H9 (cell line): ENCODE measurements around the gene LMBR1. TPM values are rescaled to one million over a fixed set of nuclear protein-coding genes. Genes with fewer than 3 reads are reported as not detected.

Source experiments
- DNase-seq: peaks from one replicate; pipeline ENCODE4 v3.0.0-alpha.2; 2017
- H2AFZ ChIP-seq: one replicate; pipeline ENCODE4 v1.6.1; 2013; ENCODE audit warnings: mild to moderate bottlenecking, low read length, control low read depth, moderate library complexity
- H2AK5ac ChIP-seq: 2 replicates; pipeline ENCODE4 v1.6.1; 2013; ENCODE audit warnings: low read length, control low read depth, mixed read lengths; ENCODE audit not compliant: insufficient read length
- H2BK120ac ChIP-seq: one replicate; pipeline ENCODE4 v1.6.1; 2013; ENCODE audit warnings: low read depth, mild to moderate bottlenecking, low read length, control low read depth, inconsistent platforms; ENCODE audit not compliant: poor library complexity, severe bottlenecking
- H2BK12ac ChIP-seq: 2 replicates; pipeline ENCODE4 v1.6.1; 2013; ENCODE audit warnings: low read length, control low read depth, mixed read lengths, low read depth; ENCODE audit not compliant: insufficient read length
- H2BK15ac ChIP-seq: 2 replicates; pipeline ENCODE4 v1.6.1; 2013; ENCODE audit warnings: low read depth, low read length, control low read depth
- H2BK20ac ChIP-seq: one replicate; pipeline ENCODE4 v1.6.1; 2013; ENCODE audit warnings: low read depth, mild to moderate bottlenecking, low read length, control low read depth, inconsistent platforms; ENCODE audit not compliant: poor library complexity, severe bottlenecking
- H2BK5ac ChIP-seq: 2 replicates; pipeline ENCODE4 v1.6.1; 2013; ENCODE audit warnings: low read length, control low read depth, mixed read lengths; ENCODE audit not compliant: insufficient read length
- H3K14ac ChIP-seq: 2 replicates; pipeline ENCODE4 v1.6.1; 2013; ENCODE audit warnings: low read length, control low read depth; ENCODE audit not compliant: insufficient read depth
- H3K18ac ChIP-seq: 2 replicates; pipeline ENCODE4 v1.6.1; 2013; ENCODE audit warnings: low read depth, mild to moderate bottlenecking, mixed read lengths, low read length, control low read depth; ENCODE audit not compliant: insufficient read length
- H3K23ac ChIP-seq: 2 replicates; pipeline ENCODE4 v1.6.1; 2013; ENCODE audit warnings: low read length, control low read depth, mixed read lengths, low read depth; ENCODE audit not compliant: insufficient read length
- H3K23me2 ChIP-seq: 2 replicates; pipeline ENCODE4 v1.6.1; 2013; ENCODE audit warnings: low read depth, mild to moderate bottlenecking, mixed read lengths, low read length, control low read depth; ENCODE audit not compliant: insufficient read length, poor library complexity, severe bottlenecking
- H3K27ac ChIP-seq: 2 replicates; pipeline ENCODE4 v1.5.1; 2013; ENCODE audit warnings: low read length, control low read depth, mixed read lengths, low read depth; ENCODE audit not compliant: insufficient read length
- H3K27me3 ChIP-seq: 2 replicates; pipeline ENCODE4 v1.6.1; 2013; ENCODE audit warnings: low read length, control low read depth, inconsistent platforms; ENCODE audit not compliant: insufficient read depth
- H3K4ac ChIP-seq: 2 replicates; pipeline ENCODE4 v1.6.1; 2013; ENCODE audit warnings: low read depth, mild to moderate bottlenecking, control low read depth, inconsistent platforms, low read length, moderate library complexity
- H3K4me1 ChIP-seq: 2 replicates; pipeline ENCODE4 v1.6.1; 2013; ENCODE audit warnings: low read length, control low read depth, inconsistent platforms; ENCODE audit not compliant: insufficient read depth
- H3K4me2 ChIP-seq: 2 replicates; pipeline ENCODE4 v1.6.1; 2013; ENCODE audit warnings: low read length, control low read depth, mixed read lengths; ENCODE audit not compliant: insufficient read length, insufficient read depth
- H3K56ac ChIP-seq: 2 replicates; pipeline ENCODE4 v1.6.1; 2013; ENCODE audit warnings: low read depth, mild to moderate bottlenecking, mixed read lengths, low read length, control low read depth; ENCODE audit not compliant: insufficient read length
- H3K79me1 ChIP-seq: 2 replicates; pipeline ENCODE4 v1.6.1; 2013; ENCODE audit warnings: low read depth, mild to moderate bottlenecking, moderate library complexity, low read length, control low read depth, inconsistent platforms; ENCODE audit not compliant: insufficient read depth, poor library complexity, severe bottlenecking
- H3K79me2 ChIP-seq: 2 replicates; pipeline ENCODE4 v1.6.1; 2013; ENCODE audit warnings: low read length, control low read depth, inconsistent platforms; ENCODE audit not compliant: insufficient read depth
- H3K9ac ChIP-seq: 2 replicates; pipeline ENCODE4 v1.6.1; 2013; ENCODE audit warnings: low read length, control low read depth, mixed read lengths; ENCODE audit not compliant: insufficient read length; ENCODE audit errors: extremely low read depth
- H3K9me3 ChIP-seq: one replicate; pipeline ENCODE4 v1.6.1; 2013; ENCODE audit warnings: low read depth, low read length, inconsistent platforms; ENCODE audit not compliant: control insufficient read depth
- H3T11ph ChIP-seq: one replicate; pipeline ENCODE4 v1.6.1; 2013; ENCODE audit warnings: mild to moderate bottlenecking, low read length, control low read depth, inconsistent platforms
- H4K20me1 ChIP-seq: one replicate; pipeline ENCODE4 v1.6.1; 2013; ENCODE audit not compliant: control insufficient read depth, insufficient read length, insufficient read depth
- H4K5ac ChIP-seq: 2 replicates; pipeline ENCODE4 v1.6.1; 2013; ENCODE audit warnings: low read depth, mild to moderate bottlenecking, mixed read lengths, low read length, control low read depth; ENCODE audit not compliant: insufficient read length
- H4K8ac ChIP-seq: replicated peaks from 2 replicates; pipeline ENCODE4 v1.6.1; 2013; ENCODE audit warnings: low read length, control low read depth, mixed read lengths, low read depth; ENCODE audit not compliant: insufficient read length
- H4K91ac ChIP-seq: 2 replicates; pipeline ENCODE4 v1.6.1; 2013; ENCODE audit warnings: low read depth, mild to moderate bottlenecking, moderate library complexity, mixed read lengths, low read length, control low read depth; ENCODE audit not compliant: insufficient read length
- H3K27ac Mint-ChIP-seq, 3 experiments: 2 replicates in 2 of 3; 3 replicates in 1 of 3; pipeline ENCODE4 v1.8.0; 2020 to 2021; ENCODE audit warnings: mixed read lengths in 3 of 3, mild to moderate bottlenecking in 1 of 3, moderate library complexity in 1 of 3
- H3K27me3 Mint-ChIP-seq: 2 replicates; pipeline ENCODE4 v1.8.0; 2021; ENCODE audit warnings: low read depth, mild to moderate bottlenecking, moderate library complexity, mixed read lengths
- H3K36me3 Mint-ChIP-seq, 3 experiments: 2 replicates in 2 of 3; 3 replicates in 1 of 3; pipeline ENCODE4 v1.8.0; 2020 to 2021; ENCODE audit warnings: low read depth in 3 of 3, mixed read lengths in 3 of 3; ENCODE audit not compliant: insufficient read depth in 1 of 3
- H3K4me1 Mint-ChIP-seq, 2 experiments: 2 replicates each; pipeline ENCODE4 v1.8.0; 2020; ENCODE audit warnings: mixed read lengths in 2 of 2
- H3K4me3 Mint-ChIP-seq, 2 experiments: 2 replicates in 1 of 2; 3 replicates in 1 of 2; pipeline ENCODE4 v1.8.0; 2020 to 2021; ENCODE audit warnings: mild to moderate bottlenecking in 2 of 2, mixed read lengths in 2 of 2, moderate library complexity in 1 of 2
- H3K9me3 Mint-ChIP-seq, 2 experiments: 2 replicates in 1 of 2; 3 replicates in 1 of 2; pipeline ENCODE4 v1.8.0; 2020; ENCODE audit warnings: mild to moderate bottlenecking in 2 of 2, mixed read lengths in 2 of 2, moderate library complexity in 1 of 2
- CTCF ChIP-seq: fragments of 200-600 bp; sonication (generic); conservative IDR thresholded peaks from 3 replicates; pipeline ENCODE4 v1.8.0; 2021; ENCODE audit warnings: antibody characterized with exemption, mild to moderate bottlenecking
- WGBS: extraction: QIAGEN DNeasy Blood & Tissue Kit; methylation state at CpG from one replicate; pipeline ENCODE4 v1.1.7; 2013; ENCODE audit warnings: missing lambda C conversion rate, low lambda C conversion rate, mixed read lengths; ENCODE audit not compliant: insufficient read length; ENCODE audit errors: extremely low coverage; 5-methylcytosine and 5-hydroxymethylcytosine counted together
- total RNA-seq: library from RNA; stranded (reverse); gene quantifications from 2 replicates; pipeline ENCODE4 v1.2.1, GENCODE V29; 2021

The LMBR1 gene
- total RNA-seq, 1 experiment from 2014 or later, result 62.3 TPM

- Histone ChIP-seq H2BK12ac (no peak overlapping the region), H4K5ac (no peak overlapping the region), H3K56ac (no peak overlapping the region), H4K8ac (no peak overlapping the region), H2BK120ac (no peak overlapping the region), H3T11ph (no peak overlapping the region), H3K4me1 (no peaks in the 10 kb centered on the region), H3K79me2 (no peaks in the 10 kb centered on the region), H3K9ac (peak overlapping the region; percentile 44), H3K4me2 (peak overlapping the region; percentile 87), H3K79me1 (no peaks in the 10 kb centered on the region), H2AFZ (no peak overlapping the region), H3K23me2 (peaks cover 15% of the 10 kb centered on the region), H3K27ac (no peak overlapping the region), H2BK5ac (no peak overlapping the region), H3K18ac (peak overlapping the region; percentile 69), H4K91ac (no peak overlapping the region), H3K4ac (no peak overlapping the region), H3K27me3 (no peaks in the 10 kb centered on the region), H3K23ac (no peak overlapping the region), H4K20me1 (no peaks in the 10 kb centered on the region), H3K9me3 (no peaks in the 10 kb centered on the region), H2BK15ac (no peak overlapping the region), H3K14ac (peak overlapping the region; percentile 91; the same call in 1 of the 2 replicates), H2BK20ac (no peak overlapping the region), H2AK5ac (no peak overlapping the region)
- no peak for DNase-seq
- WGBS, result no CpG with 5 or more reads among the region's 30 CpGs
- peaks cover 6 to 12% (median 8%) of the 10 kb centered on the region in 3 experiments; a peak in 5 of 7 replicates for H3K36me3 Mint-ChIP-seq
- H3K4me3 Mint-ChIP-seq, result peak overlapping the region; percentile 83 to 91
- H3K27ac Mint-ChIP-seq, result peak overlapping the region; percentile 50 to 93 (median 85); a peak in 4 of 7 replicates
- peaks cover 7 to 8% of the 10 kb centered on the region in 2 experiments; a peak in 4 of 5 replicates for H3K9me3 Mint-ChIP-seq
- peaks cover 21% of the 10 kb centered on the region for H3K27me3 Mint-ChIP-seq
- TF ChIP-seq CTCF, result no peak
- peaks cover 16 to 30% of the 10 kb centered on the region in 2 experiments for H3K4me1 Mint-ChIP-seq
Measured at GRCh38 chr7:156640949-156641485, 252.0 kb downstream of the LMBR1 start.
